Hypothalamus (tissue), 51 donors: ENCODE measurements around the gene TRPC4AP.
"Not testable (repeated sequence)": the region's sequence is repeated elsewhere in the genome, so short reads cannot be mapped to it uniquely, and the experiment has no call there.

Experiments
- DNase-seq, 51 donors: peaks; one replicate each; lab custom pipeline; 2025; lab: John Stamatoyannopoulos, UW

The TRPC4AP gene

GRCh38 chr20:35104685-35105295, 12.2 kb upstream of the TRPC4AP start:
- DNase-seq, result no peak

GRCh38 chr20:35101620-35102019, 9.0 kb upstream of the TRPC4AP start:
- no peak for DNase-seq

GRCh38 chr20:35093267-35093884, 769 bp upstream of the TRPC4AP start:
- DNase-seq, result no peak

GRCh38 chr20:35091816-35092523, 637 bp downstream of the TRPC4AP start:
- peak in 8 of 51 donors; percentile 31 to 81 (median 64) for DNase-seq

- DNase-seq, result no peak
Observed at GRCh38 chr20:35088231-35089145, 4.1 kb downstream of the TRPC4AP start.

- no peak for DNase-seq
Observed at GRCh38 chr20:35087791-35088190, 4.8 kb downstream of the TRPC4AP start.

GRCh38 chr20:35087355-35087754, 5.3 kb downstream of the TRPC4AP start:
- DNase-seq, result no peak

- no peak for DNase-seq
Observed at GRCh38 chr20:35085477-35086225, 7.0 kb downstream of the TRPC4AP start.

GRCh38 chr20:35084998-35085397, 7.6 kb downstream of the TRPC4AP start:
- no peak for DNase-seq

- not testable (repeated sequence) for DNase-seq
Observed at GRCh38 chr20:35080348-35080642, 12.3 kb downstream of the TRPC4AP start.

GRCh38 chr20:35079472-35080347, 12.9 kb downstream of the TRPC4AP start:
- no peak for DNase-seq

GRCh38 chr20:35077872-35078271, 14.7 kb downstream of the TRPC4AP start:
- no peak for DNase-seq

- DNase-seq, result no peak
Observed at GRCh38 chr20:35077341-35077740, 15.3 kb downstream of the TRPC4AP start.

GRCh38 chr20:35071436-35072153, 21.0 kb downstream of the TRPC4AP start:
- DNase-seq, result not testable (repeated sequence)

GRCh38 chr20:35066194-35066593, 26.4 kb downstream of the TRPC4AP start:
- no peak for DNase-seq

GRCh38 chr20:35065181-35065580, 27.4 kb downstream of the TRPC4AP start:
- DNase-seq, result no peak

GRCh38 chr20:35063168-35063567, 29.4 kb downstream of the TRPC4AP start:
- DNase-seq, result no peak

- no peak for DNase-seq
Observed at GRCh38 chr20:35062478-35062877, 30.1 kb downstream of the TRPC4AP start.

GRCh38 chr20:35060168-35060567, 32.4 kb downstream of the TRPC4AP start:
- DNase-seq, result no peak
